ENCODE measurements around the gene LIN54.
"Not testable (repeated sequence)": the region's sequence is repeated elsewhere in the genome, so short reads cannot be mapped to it uniquely, and the experiment has no call there.

LIN54 gene

DNA sequence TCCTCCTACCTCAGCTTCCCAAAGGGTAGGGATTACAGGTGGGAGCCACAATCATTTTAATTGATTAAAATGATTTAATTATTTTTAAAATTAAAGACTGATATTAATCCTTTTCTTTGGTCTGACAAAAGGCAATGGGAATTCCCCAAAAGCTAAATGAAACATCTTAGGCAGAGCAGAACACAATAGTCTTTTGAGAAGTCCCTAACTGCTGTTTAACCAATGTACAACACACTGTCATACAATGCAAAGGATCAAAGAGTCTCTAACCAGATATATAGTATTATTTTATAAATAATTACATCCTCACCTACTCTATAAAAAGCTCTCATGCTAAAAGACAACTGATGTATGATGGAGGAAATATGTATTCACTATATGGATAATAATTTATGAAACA, 63.1 kb downstream of the LIN54 start:
- no peak for TF ChIP-seq CTCF (IDR thresholded peaks at IDR 0.05; ENCODE audit: low read depth, low read length)
- no peak overlapping the region for H3K4me3 ChIP-seq (ENCODE audit: low read depth, low read length)

GRCh38 chr4:82939414-82939813, 71.2 kb downstream of the LIN54 start:
- H3K4me3 ChIP-seq (ENCODE audit: low read depth, low read length) = no peak overlapping the region
- TF ChIP-seq CTCF (IDR thresholded peaks at IDR 0.05; ENCODE audit: low read depth, low read length) = no peak

- no peak overlapping the region for H3K4me3 ChIP-seq (ENCODE audit: low read depth, low read length)
Measured at GRCh38 chr4:82934441-82934840, 76.2 kb downstream of the LIN54 start.

GRCh38 chr4:82930848-82931755, 79.5 kb downstream of the LIN54 start:
- no peak overlapping the region for H3K4me3 ChIP-seq (ENCODE audit: low read depth, low read length)
- no peak for TF ChIP-seq CTCF (IDR thresholded peaks at IDR 0.05; ENCODE audit: low read depth, low read length)

More at GRCh38 chr4:82934441-82934840, 76.2 kb downstream of the LIN54 start:
- no peak for TF ChIP-seq CTCF (IDR thresholded peaks at IDR 0.05; ENCODE audit: low read depth, low read length)

GRCh38 chr4:82921795-82922194, 88.8 kb downstream of the LIN54 start:
- no peak for TF ChIP-seq CTCF (IDR thresholded peaks at IDR 0.05; ENCODE audit: low read depth, low read length)
- no peak overlapping the region for H3K4me3 ChIP-seq (ENCODE audit: low read depth, low read length)

DNA sequence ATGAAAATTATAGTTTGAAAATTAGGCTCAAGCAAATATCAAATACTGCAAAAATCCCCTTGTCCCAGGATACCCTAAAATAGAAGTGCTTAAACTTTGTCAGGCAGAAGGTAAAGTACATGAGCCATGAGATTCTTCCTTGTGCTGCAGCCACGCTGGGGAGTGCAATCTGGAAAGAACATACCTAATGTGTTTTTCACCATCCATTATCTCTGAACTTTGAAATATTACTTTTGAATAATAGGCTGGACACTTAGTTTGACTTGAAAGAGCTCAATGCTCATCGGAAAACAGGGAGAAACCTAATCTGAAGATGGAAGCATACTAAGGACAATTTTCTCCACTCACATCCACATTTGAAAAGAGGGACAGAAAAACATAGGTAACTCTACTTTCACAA, 91.2 kb downstream of the LIN54 start:
- no peak for TF ChIP-seq CTCF (IDR thresholded peaks at IDR 0.05; ENCODE audit: low read depth, low read length)
- no peak overlapping the region for H3K4me3 ChIP-seq (ENCODE audit: low read depth, low read length)

GRCh38 chr4:82918091-82918490, 92.5 kb downstream of the LIN54 start:
- no peak overlapping the region for H3K4me3 ChIP-seq (ENCODE audit: low read depth, low read length)
- no peak for TF ChIP-seq CTCF (IDR thresholded peaks at IDR 0.05; ENCODE audit: low read depth, low read length)

DNA sequence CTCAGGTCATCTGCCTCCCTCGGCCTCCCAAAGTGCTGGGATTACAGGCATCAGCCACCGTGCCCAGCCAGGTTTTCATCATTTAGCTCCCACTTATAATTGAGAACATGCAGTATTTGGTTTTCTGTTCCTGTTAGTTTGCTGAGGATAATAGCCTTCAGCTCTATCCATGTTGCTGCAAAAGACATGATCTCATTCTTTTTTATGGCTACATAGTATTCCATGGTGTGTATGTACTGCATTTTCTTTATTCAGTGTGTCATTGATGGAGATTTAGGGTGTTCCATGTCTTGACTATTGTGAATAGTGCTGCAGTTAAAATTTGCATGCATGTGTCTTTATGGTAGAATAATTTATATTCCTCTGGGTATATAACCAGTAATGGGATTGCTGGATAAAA, 96.7 kb downstream of the LIN54 start:
- H3K4me3 ChIP-seq (ENCODE audit: low read depth, low read length) = not testable (repeated sequence)

All from WI38 (cell line).